Gastroesophageal sphincter (tissue), 4 donors: Measurements from ENCODE around the gene MUC5AC. TPM values are rescaled to one million over a fixed set of nuclear protein-coding genes. Genes with fewer than 3 reads are reported as not detected.
A peak's percentile ranks its signal among the peaks of the same experiment; 100 is the strongest.

ENCODE experiments used
- ATAC-seq: fragments of 150-250 bp; one replicate; pipeline ENCODE4 v1.9.1; 2016; ENCODE audit warnings: mild to moderate bottlenecking, moderate library complexity
- H3K27ac ChIP-seq, 4 donors: fragments of 200-600 bp; sonication (generic) in 3 of 4; 1 replicate in 3 of 4; 2 replicates in 1 of 4; pipeline ENCODE4 v1.5.1; 2016 to 2019
- H3K27me3 ChIP-seq: fragments of 200-600 bp; sonication (generic); one replicate; pipeline ENCODE4 v1.5.1; 2019
- H3K36me3 ChIP-seq, 2 donors: fragments of 200-600 bp; sonication (generic); one replicate each; pipeline ENCODE4 v1.5.1; 2019; ENCODE audit warnings: control low read depth in 1 of 2
- H3K4me1 ChIP-seq, 3 donors: fragments of 200-600 bp; sonication (generic); 1 replicate in 2 of 3; 2 replicates in 1 of 3; pipeline ENCODE4 v1.5.1; 2016 to 2019; ENCODE audit warnings: control low read depth in 2 of 3
- H3K4me3 ChIP-seq, 2 donors: fragments of 200-600 bp; sonication (generic); one replicate each; pipeline ENCODE4 v1.5.1; 2019; ENCODE audit warnings: mild to moderate bottlenecking in 1 of 2, moderate library complexity in 1 of 2
- H3K9me3 ChIP-seq, 3 donors: fragments of 200-600 bp; sonication (generic); one replicate each; pipeline ENCODE4 v1.5.1; 2017 to 2019; ENCODE audit warnings: control low read depth in 2 of 3
- EP300 ChIP-seq: sonication (generic); formaldehyde crosslinking; IDR thresholded peaks from one replicate; pipeline ENCODE4 v1.6.1; 2017; ENCODE audit warnings: antibody characterized with exemption, mild to moderate bottlenecking
- POLR2A ChIP-seq, 2 donors: fragments of 450-650 bp; IDR thresholded peaks; one replicate each; pipeline ENCODE4 v1.6.1; 2017; ENCODE audit warnings: antibody characterized with exemption in 2 of 2, mild to moderate bottlenecking in 2 of 2, moderate library complexity in 1 of 2
- POLR2AphosphoS5 ChIP-seq: sonication (generic); formaldehyde crosslinking; IDR thresholded peaks from one replicate; pipeline ENCODE4 v1.6.1; 2017; ENCODE audit warnings: antibody characterized with exemption
- WGBS, 2 donors: methylation state at CpG; one replicate each; pipeline ENCODE4 v1.1.5; 2018; ENCODE audit warnings: low coverage in 1 of 2; 5-methylcytosine and 5-hydroxymethylcytosine counted together
- total RNA-seq, 4 donors: library from RNA; depleted of rRNA; stranded (reverse); fragments of >200 nt; gene quantifications; one replicate each; pipeline ENCODE4 v1.1.0, GENCODE V29; 2016
- TF ChIP-seq, protein P1 (sequence below), 4 experiments: fragments of 200-600 bp in 2 of 4; fragments of 450-650 bp in 2 of 4; sonication (generic) in 1 of 4; IDR thresholded peaks; one replicate each; pipeline ENCODE4 v1.5.1; 2017 to 2019; ENCODE audit warnings: antibody characterized with exemption in 4 of 4, mild to moderate bottlenecking in 2 of 4, moderate library complexity in 2 of 4

Gene MUC5AC
- total RNA-seq, 4 donors from 2014 or later, result 0.02 to 0.31 TPM; not detected in 2

DNA sequence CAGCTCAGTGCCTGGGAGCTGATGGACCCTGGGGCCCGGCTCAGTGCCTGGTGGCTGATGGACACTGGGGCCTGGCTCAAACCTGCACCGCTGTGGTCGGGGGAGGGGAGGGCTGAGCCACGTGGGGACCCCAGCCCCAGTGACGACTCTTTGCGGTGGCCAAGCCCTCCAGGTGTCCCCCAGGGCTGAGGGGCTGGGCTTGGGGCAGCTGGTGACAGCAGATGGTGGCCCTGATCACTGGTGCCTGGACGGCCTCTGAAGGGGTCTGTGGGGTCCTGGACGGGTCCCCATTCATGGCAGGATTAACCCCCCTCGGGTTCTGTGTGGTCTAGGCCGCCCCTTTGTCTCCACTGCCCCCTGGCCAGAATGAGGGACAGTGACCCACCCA lies 61.7 kb downstream of the MUC5AC start:
- H3K4me1 ChIP-seq, result no peaks in the 10 kb centered on the region
- H3K9me3 ChIP-seq, result peaks cover 0 to 5% (median 0%) of the 10 kb centered on the region in 3 donors
- ATAC-seq, result no peak
- H3K27ac ChIP-seq, result no peak overlapping the region
- H3K4me3 ChIP-seq, result no peak overlapping the region
- TF ChIP-seq, protein P1, sequence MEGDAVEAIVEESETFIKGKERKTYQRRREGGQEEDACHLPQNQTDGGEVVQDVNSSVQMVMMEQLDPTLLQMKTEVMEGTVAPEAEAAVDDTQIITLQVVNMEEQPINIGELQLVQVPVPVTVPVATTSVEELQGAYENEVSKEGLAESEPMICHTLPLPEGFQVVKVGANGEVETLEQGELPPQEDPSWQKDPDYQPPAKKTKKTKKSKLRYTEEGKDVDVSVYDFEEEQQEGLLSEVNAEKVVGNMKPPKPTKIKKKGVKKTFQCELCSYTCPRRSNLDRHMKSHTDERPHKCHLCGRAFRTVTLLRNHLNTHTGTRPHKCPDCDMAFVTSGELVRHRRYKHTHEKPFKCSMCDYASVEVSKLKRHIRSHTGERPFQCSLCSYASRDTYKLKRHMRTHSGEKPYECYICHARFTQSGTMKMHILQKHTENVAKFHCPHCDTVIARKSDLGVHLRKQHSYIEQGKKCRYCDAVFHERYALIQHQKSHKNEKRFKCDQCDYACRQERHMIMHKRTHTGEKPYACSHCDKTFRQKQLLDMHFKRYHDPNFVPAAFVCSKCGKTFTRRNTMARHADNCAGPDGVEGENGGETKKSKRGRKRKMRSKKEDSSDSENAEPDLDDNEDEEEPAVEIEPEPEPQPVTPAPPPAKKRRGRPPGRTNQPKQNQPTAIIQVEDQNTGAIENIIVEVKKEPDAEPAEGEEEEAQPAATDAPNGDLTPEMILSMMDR (IDR thresholded peaks at IDR 0.05), result no peak
- TF ChIP-seq POLR2A (IDR thresholded peaks at IDR 0.05) (no peak), POLR2AphosphoS5 (no peak), EP300 (no peak)
- no CpG with 5 or more reads among the region's 10 CpGs for WGBS, 2 donors
- H3K27me3 ChIP-seq, result peaks cover 64% of the 10 kb centered on the region
- no peaks in the 10 kb centered on the region for H3K36me3 ChIP-seq

DNA sequence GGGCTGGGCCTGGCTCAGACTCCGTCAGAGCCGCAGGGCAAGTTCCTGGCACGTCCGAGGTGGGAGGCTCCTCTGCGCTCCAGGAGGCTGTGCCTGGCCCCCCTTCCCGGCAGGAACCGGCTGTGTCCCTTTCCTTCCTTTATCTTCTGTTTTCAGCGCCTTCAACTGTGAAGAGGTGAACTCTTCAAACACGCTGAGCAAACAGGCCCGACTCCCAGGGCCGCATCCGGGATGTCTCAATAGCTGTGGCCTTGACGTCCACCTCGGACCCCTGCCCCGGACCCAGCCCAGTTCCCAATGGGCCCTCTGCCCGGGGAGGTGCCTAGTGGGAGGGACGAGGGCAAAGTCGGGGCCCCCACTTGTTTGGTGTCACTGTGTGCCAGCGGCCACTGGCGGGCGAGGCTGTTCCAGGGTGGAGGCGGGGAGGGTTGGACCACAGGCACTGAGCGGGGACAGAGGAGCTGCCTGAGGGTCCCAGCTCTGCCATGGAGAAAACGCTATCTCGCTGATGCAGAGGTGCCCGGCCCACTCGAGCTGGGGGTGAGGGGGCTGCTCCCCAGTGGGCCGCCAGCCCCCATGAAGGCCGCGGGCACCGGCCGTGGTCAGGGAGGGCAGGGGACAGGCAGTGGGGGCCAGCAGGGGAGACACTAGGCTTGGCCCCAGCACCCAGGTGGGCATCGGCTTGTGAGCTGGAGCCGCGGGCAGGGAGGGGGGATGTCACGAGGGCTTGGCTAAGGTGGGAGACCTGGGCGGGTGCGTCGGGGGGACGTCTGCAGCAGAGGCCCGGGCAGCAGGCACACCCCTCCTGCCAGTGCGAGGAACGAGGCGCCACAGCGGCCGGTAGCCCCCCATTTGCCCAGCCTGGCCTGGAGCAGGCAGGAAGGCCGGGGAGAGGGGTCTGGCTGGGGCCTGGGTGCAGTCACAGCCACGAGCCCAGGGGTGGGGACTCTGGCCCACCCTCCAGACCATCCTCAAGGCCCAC lies 62.4 kb downstream of the MUC5AC start:
- WGBS, 2 donors, result 53% methylated on average over 3 of the region's 48 CpGs; no CpG with 5 or more reads in 1 of the 2 donors
- H3K36me3 ChIP-seq, result no peaks in the 10 kb centered on the region
- H3K4me3 ChIP-seq, result no peak overlapping the region
- peaks cover 71% of the 10 kb centered on the region for H3K27me3 ChIP-seq
- H3K9me3 ChIP-seq, result peaks cover 0 to 5% (median 0%) of the 10 kb centered on the region in 3 donors
- ATAC-seq, result peak; percentile 27
- TF ChIP-seq POLR2AphosphoS5 (no peak), POLR2A (IDR thresholded peaks at IDR 0.05) (no peak), EP300 (no peak)
- TF ChIP-seq, protein P1 (IDR thresholded peaks at IDR 0.05), result no peak
- H3K27ac ChIP-seq, result no peak overlapping the region
- H3K4me1 ChIP-seq, result no peaks in the 10 kb centered on the region

DNA sequence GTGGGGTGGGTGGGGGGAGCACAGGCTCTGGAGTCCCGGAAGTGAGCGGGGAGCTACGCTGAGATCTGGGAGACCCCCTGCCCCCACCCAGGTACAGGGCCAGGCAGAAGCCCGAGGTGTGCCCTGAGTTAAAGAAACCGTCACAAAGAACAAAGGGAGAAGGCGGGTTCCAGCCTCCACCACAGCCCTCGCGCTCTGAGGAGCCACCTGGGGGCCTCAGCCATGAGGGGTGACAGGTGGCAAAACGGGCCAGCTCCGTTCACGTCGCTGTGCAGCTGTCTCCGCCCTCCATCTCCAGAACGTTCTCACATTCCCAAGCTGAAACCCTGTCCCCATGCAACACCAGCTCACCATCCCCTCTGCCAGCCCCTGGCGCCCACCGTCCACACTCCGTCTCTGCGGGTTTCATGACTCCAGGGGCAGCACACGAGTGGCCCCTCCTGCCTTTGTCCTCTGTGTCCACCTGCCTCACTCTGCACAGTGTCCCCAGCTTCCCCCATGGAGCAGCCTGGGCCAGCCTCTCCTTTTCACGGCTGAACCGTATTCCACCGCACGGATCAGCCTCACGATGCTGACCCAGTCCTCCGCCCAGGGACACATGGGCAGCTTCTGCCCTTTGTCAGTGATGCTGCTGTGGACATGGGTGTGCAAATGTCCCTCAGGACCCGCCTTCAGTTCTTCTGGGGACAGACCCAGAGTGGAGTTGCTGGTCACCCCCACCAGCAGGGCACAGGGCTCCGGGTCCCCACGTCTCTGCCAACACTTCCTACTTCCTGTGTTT lies 63.4 kb downstream of the MUC5AC start:
- H3K4me3 ChIP-seq, result no peak overlapping the region
- ATAC-seq, result no peak
- no peaks in the 10 kb centered on the region for H3K4me1 ChIP-seq
- 34 to 50% methylated on average over 13 to 15 of the region's 28 CpGs for WGBS, 2 donors
- TF ChIP-seq, protein P1 (IDR thresholded peaks at IDR 0.05), result no peak
- no peak for TF ChIP-seq POLR2A (IDR thresholded peaks at IDR 0.05)
- TF ChIP-seq POLR2AphosphoS5, result no peak
- no peak for TF ChIP-seq EP300
- H3K27me3 ChIP-seq, result peaks cover 81% of the 10 kb centered on the region
- peaks cover 0 to under 1% (median 0%) of the 10 kb centered on the region in 3 donors for H3K9me3 ChIP-seq
- H3K36me3 ChIP-seq, result no peaks in the 10 kb centered on the region
- H3K27ac ChIP-seq, result no peak overlapping the region

DNA sequence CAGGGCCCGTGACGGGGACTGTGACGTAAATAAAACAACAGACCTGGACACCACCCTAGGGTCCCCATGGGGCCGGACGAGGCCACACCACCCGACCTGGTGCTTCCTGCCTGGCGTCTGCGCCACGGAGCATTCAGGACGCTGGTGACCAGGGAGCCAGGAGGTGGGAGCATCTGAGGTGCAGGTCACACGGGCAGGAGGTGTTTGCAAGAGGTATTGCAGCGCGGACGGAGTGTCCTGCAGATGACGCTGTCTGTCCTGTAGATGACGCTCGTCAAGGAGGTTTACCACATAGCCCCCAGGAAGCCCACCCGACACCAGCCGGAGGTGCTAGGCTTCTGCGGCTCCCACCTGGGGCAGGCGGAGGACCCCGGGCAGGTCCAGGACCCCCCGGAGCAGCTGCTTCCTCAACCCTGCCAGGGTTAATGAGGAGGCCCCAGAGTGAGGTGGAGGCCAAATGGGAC lies 64.1 kb downstream of the MUC5AC start:
- H3K36me3 ChIP-seq, result no peaks in the 10 kb centered on the region
- WGBS, 2 donors, result 77 to 80% methylated on average over 3 to 7 of the region's 23 CpGs
- H3K27ac ChIP-seq, result no peak overlapping the region
- no peaks in the 10 kb centered on the region for H3K9me3 ChIP-seq
- no peak overlapping the region for H3K4me3 ChIP-seq
- TF ChIP-seq POLR2AphosphoS5, result no peak
- no peak for TF ChIP-seq POLR2A (IDR thresholded peaks at IDR 0.05)
- no peak for TF ChIP-seq EP300
- TF ChIP-seq, protein P1 (IDR thresholded peaks at IDR 0.05), result no peak
- H3K4me1 ChIP-seq, result no peaks in the 10 kb centered on the region
- no peak for ATAC-seq
- H3K27me3 ChIP-seq, result peaks cover 88% of the 10 kb centered on the region
